ENCODE results near the gene CREB5. TPM values are rescaled to one million over a fixed set of nuclear protein-coding genes. Genes with fewer than 3 reads are reported as not detected.

CREB5 gene
- total and polyA plus RNA-seq, 7 donors = 0.80 to 42.1 (median 4.6) TPM

GRCh38 chr7:28774261-28774988, 362.1 kb downstream of the CREB5 start:
- intact Hi-C loops (cut with DNase I) = no loop called here
- H3K9me3 ChIP-seq = no peaks in the 10 kb centered on the region
- 18 to 55% methylated on average over 4 of the region's 4 CpGs for WGBS, 2 donors
- H3K27me3 ChIP-seq = no peaks in the 10 kb centered on the region
- no peak overlapping the region for H3K4me3 ChIP-seq
- no peaks in the 10 kb centered on the region for H3K4me1 ChIP-seq
- TF ChIP-seq EP300 (IDR thresholded peaks at IDR 0.05) (no peak), POLR2AphosphoS5 (IDR thresholded peaks at IDR 0.05) (no peak), POLR2A (IDR thresholded peaks at IDR 0.05) (no peak)
- TF ChIP-seq, protein P1, sequence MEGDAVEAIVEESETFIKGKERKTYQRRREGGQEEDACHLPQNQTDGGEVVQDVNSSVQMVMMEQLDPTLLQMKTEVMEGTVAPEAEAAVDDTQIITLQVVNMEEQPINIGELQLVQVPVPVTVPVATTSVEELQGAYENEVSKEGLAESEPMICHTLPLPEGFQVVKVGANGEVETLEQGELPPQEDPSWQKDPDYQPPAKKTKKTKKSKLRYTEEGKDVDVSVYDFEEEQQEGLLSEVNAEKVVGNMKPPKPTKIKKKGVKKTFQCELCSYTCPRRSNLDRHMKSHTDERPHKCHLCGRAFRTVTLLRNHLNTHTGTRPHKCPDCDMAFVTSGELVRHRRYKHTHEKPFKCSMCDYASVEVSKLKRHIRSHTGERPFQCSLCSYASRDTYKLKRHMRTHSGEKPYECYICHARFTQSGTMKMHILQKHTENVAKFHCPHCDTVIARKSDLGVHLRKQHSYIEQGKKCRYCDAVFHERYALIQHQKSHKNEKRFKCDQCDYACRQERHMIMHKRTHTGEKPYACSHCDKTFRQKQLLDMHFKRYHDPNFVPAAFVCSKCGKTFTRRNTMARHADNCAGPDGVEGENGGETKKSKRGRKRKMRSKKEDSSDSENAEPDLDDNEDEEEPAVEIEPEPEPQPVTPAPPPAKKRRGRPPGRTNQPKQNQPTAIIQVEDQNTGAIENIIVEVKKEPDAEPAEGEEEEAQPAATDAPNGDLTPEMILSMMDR (IDR thresholded peaks at IDR 0.05) = no peak
- no peak overlapping the region for H3K27ac ChIP-seq
- H3K36me3 ChIP-seq = no peaks in the 10 kb centered on the region
- no peak for DNase-seq

DNA sequence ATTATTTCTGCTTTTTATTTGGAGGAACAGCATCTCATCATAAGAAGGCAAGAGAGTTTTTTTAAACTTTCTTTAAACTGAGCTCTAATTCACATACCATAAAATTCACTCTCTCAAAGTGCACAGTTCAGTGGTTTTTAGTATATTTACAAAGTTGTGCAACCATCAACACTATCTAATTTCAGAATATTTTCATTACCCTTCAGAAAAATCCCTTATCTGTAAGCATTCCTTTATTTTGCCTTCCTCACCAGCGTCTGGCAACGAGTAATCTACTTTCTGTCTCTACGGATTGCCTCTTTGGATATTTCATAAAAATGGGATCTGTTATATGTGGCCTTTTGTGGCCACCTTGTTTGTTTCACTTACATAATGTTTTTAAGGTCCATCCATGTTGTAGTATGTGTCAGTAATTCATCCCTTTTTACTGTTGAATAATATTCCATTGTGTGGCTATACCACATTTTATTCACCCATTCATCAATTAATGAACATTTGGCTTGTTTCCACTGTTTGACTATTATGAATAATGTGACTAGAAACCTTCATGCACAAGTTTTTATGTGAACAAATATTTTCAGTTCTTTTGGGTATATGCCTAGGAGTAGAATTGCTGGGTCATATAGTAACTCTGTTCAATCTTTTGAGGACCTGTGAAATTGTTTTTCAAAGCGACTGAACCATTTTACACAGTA, 364.3 kb downstream of the CREB5 start:
- H3K36me3 ChIP-seq = no peaks in the 10 kb centered on the region
- no peaks in the 10 kb centered on the region for H3K4me1 ChIP-seq
- no peaks in the 10 kb centered on the region for H3K27me3 ChIP-seq
- WGBS, 2 donors = 90 to 93% methylated on average over 4 of the region's 4 CpGs
- H3K27ac ChIP-seq = no peak overlapping the region
- intact Hi-C loops (cut with DNase I) = no loop called here
- DNase-seq = no peak
- TF ChIP-seq EP300 (IDR thresholded peaks at IDR 0.05) = no peak
- TF ChIP-seq POLR2A (IDR thresholded peaks at IDR 0.05) = no peak
- TF ChIP-seq POLR2AphosphoS5 (IDR thresholded peaks at IDR 0.05) = no peak
- TF ChIP-seq, protein P1 (IDR thresholded peaks at IDR 0.05) = no peak
- H3K4me3 ChIP-seq = no peak overlapping the region
- no peaks in the 10 kb centered on the region for H3K9me3 ChIP-seq

GRCh38 chr7:28778786-28779185, 366.5 kb downstream of the CREB5 start:
- Histone ChIP-seq H3K27ac (no peak overlapping the region), H3K9me3 (no peaks in the 10 kb centered on the region), H3K4me3 (no peak overlapping the region), H3K4me1 (peaks cover 0 to 1% (median under 1%) of the 10 kb centered on the region in 4 donors), H3K27me3 (no peaks in the 10 kb centered on the region), H3K36me3 (no peaks in the 10 kb centered on the region)
- no peak for DNase-seq
- TF ChIP-seq EP300 (IDR thresholded peaks at IDR 0.05) = no peak
- TF ChIP-seq, protein P1 (IDR thresholded peaks at IDR 0.05) = no peak
- no peak for TF ChIP-seq POLR2A (IDR thresholded peaks at IDR 0.05)
- TF ChIP-seq POLR2AphosphoS5 (IDR thresholded peaks at IDR 0.05) = no peak
- 65 to 75% methylated on average over 4 of the region's 4 CpGs for WGBS, 2 donors
- intact Hi-C loops (cut with DNase I) = no loop called here

DNA sequence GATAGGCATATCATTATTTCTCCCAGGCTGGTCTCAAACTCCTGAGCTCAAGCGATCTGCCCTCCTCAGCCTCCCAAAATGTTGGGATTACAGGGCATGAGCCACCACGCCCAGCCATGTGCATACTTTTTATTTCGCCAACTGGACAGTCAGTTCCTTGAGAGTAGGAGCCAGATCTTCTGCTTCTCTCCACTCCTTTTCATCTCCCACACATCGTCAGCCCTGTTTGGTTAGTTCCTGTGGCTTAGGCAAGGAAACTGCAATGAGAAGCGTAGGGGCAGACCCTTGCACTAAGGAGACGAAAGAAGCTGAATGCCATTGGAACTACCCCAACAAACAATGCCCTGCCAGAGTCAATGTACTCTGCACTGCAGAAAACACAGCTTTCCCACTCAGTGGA, 367.6 kb downstream of the CREB5 start:
- TF ChIP-seq POLR2AphosphoS5 (IDR thresholded peaks at IDR 0.05) (no peak), EP300 (IDR thresholded peaks at IDR 0.05) (no peak), POLR2A (IDR thresholded peaks at IDR 0.05) (no peak)
- TF ChIP-seq, protein P1 (IDR thresholded peaks at IDR 0.05) = no peak
- 82 to 92% methylated on average over 6 of the region's 6 CpGs for WGBS, 2 donors
- peaks cover 0 to 13% (median 12%) of the 10 kb centered on the region in 4 donors for H3K4me1 ChIP-seq
- no peaks in the 10 kb centered on the region for H3K27me3 ChIP-seq
- H3K9me3 ChIP-seq = no peaks in the 10 kb centered on the region
- intact Hi-C loops (cut with DNase I) = no loop called here
- H3K4me3 ChIP-seq = no peak overlapping the region
- DNase-seq = no peak
- no peaks in the 10 kb centered on the region for H3K36me3 ChIP-seq
- H3K27ac ChIP-seq = no peak overlapping the region
